Caco-2 (cell line): ENCODE data around the gene MAP4K3. TPM values are rescaled to one million over a fixed set of nuclear protein-coding genes. Genes with fewer than 3 reads are reported as not detected.

Experiments
- BruUV-seq: library from RNA; stranded (reverse); fragments of 400-500 nt; replicated peaks from 2 replicates; lab custom pipeline; 2021; lab: Mats Ljungman, UMichigan
- CTCF ChIA-PET: fragments of 300-600 bp; sonication (Branson Sonifier 250); formaldehyde crosslinking; loops from one replicate; lab custom pipeline; 2022; ENCODE audit warnings: antibody characterized with exemption; lab: Charles Lee
- POLR2A ChIA-PET: fragments of 300-600 bp; sonication (Branson Sonifier 250); formaldehyde crosslinking; loops from one replicate; lab custom pipeline; 2022; ENCODE audit warnings: antibody characterized with exemption; lab: Charles Lee
- DNase-seq, 2 experiments: peaks; one replicate each; pipeline versions ENCODE4 v3.0.0 to v3.0.0-alpha.2; 2020 to 2022
- H3K27me3 ChIP-seq: replicated peaks from 2 replicates; pipeline ENCODE4 v1.6.0; 2011; ENCODE audit warnings: low read length; ENCODE audit not compliant: control insufficient read depth, insufficient read depth
- H3K36me3 ChIP-seq: 2 replicates; pipeline ENCODE4 v1.5.1; 2011; ENCODE audit warnings: low read length; ENCODE audit not compliant: control insufficient read depth, insufficient read depth
- H3K4me1 ChIP-seq: fragments of 250-450 bp; sonication (Bioruptor Pico); 2 replicates; pipeline ENCODE4 v1.5.1; 2020; ENCODE audit warnings: mild to moderate bottlenecking
- H3K4me3 ChIP-seq: 2 replicates; pipeline ENCODE4 v1.5.1; 2011; ENCODE audit warnings: low read depth, mild to moderate bottlenecking, control low read depth, low read length
- H3K9me3 ChIP-seq: fragments of 250-450 bp; sonication (Bioruptor Pico); 2 replicates; pipeline ENCODE4 v1.5.1; 2020; ENCODE audit warnings: mild to moderate bottlenecking, moderate library complexity
- H3K27ac Mint-ChIP-seq: one replicate; pipeline ENCODE4 v1.8.0; 2022; ENCODE audit warnings: mixed read lengths; ENCODE audit not compliant: unreplicated experiment
- H3K27me3 Mint-ChIP-seq: one replicate; pipeline ENCODE4 v1.8.0; 2022; ENCODE audit warnings: mixed read lengths; ENCODE audit not compliant: insufficient read depth, unreplicated experiment
- H3K36me3 Mint-ChIP-seq: one replicate; pipeline ENCODE4 v1.8.0; 2022; ENCODE audit warnings: mild to moderate bottlenecking, mixed read lengths; ENCODE audit not compliant: insufficient read depth, unreplicated experiment
- H3K4me1 Mint-ChIP-seq: one replicate; pipeline ENCODE4 v1.8.0; 2022; ENCODE audit warnings: low read depth, mixed read lengths; ENCODE audit not compliant: unreplicated experiment
- H3K4me3 Mint-ChIP-seq: one replicate; pipeline ENCODE4 v1.8.0; 2022; ENCODE audit warnings: mild to moderate bottlenecking, moderate library complexity, mixed read lengths; ENCODE audit not compliant: unreplicated experiment
- H3K9me3 Mint-ChIP-seq: one replicate; pipeline ENCODE4 v1.8.0; 2022; ENCODE audit warnings: mixed read lengths; ENCODE audit not compliant: unreplicated experiment
- intact Hi-C: fragments of 100-400 bp; cut with micrococcal nuclease; formaldehyde crosslinking; loops from one replicate; pipeline ENCODE4 v1.10.0; 2022; ENCODE audit not compliant: unreplicated experiment
- total RNA-seq: library from RNA; stranded (reverse); gene quantifications from 2 replicates; pipeline ENCODE4 v1.2.3, GENCODE V29; 2022
- TF ChIP-seq, protein P1 (sequence below), 2 experiments: fragments of 200-600 bp in 1 of 2; IDR thresholded peaks; 1 replicate in 1 of 2; 2 replicates in 1 of 2; pipeline versions ENCODE4 v1.5.1 to v1.8.0; 2011 to 2022; ENCODE audit warnings: antibody characterized with exemption in 1 of 2, control low read depth in 1 of 2, inconsistent platforms in 1 of 2, low read depth in 1 of 2, low read length in 1 of 2, mild to moderate bottlenecking in 1 of 2, moderate library complexity in 1 of 2; ENCODE audit not compliant: insufficient read depth in 1 of 2, severe bottlenecking in 1 of 2, unreplicated experiment in 1 of 2

The MAP4K3 gene
- total RNA-seq, 1 experiment from 2014 or later: 46.1 TPM

DNA sequence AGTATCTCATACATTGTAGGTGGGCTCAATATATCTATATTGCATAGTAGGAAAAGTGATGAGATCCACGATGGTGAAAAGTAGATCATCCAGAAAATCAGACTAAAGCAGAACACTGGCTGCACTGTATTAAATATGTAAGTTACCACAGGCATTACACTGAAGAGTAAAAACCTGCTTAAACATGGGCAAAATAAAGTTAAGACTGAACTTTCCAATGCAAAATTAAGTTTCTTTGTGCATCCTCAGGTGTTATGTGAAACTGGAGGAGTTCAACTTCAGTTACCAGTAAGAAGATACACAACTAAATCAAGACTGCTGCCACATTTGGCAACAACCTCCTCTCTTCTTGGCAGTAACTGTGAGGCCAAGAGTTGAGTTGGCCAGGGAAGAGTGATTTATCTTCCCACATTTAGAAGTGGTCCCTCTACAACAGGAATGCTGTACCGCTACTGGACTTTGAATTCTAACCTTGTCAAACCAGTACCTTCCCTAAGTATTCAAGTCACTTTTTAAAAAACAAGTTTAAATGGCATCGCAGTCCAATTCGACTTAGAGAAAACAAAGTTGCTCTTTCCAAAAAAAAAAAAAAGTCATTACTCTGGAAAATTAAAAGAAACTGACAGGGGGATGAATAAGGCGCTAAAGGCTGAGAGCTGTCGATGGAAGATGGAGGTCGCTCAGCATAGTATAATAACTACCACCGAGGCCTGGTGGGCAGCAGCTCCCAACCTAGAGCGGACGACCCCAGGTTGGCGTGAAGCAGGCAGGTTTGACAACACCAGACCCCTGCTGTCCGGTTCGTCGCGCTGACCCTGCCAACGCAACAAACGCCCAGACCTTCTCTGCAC lies 1.1 kb downstream of the MAP4K3 start:
- POLR2A ChIA-PET: interaction anchor here (1.1 to 1.2 kb wide), 2 partner anchors 9 to 315 kb away, joined by 3 to 5 read pairs; partner anchors contain the start of gene SOS1
- peaks cover 42% of the 10 kb centered on the region for H3K4me1 ChIP-seq

DNA sequence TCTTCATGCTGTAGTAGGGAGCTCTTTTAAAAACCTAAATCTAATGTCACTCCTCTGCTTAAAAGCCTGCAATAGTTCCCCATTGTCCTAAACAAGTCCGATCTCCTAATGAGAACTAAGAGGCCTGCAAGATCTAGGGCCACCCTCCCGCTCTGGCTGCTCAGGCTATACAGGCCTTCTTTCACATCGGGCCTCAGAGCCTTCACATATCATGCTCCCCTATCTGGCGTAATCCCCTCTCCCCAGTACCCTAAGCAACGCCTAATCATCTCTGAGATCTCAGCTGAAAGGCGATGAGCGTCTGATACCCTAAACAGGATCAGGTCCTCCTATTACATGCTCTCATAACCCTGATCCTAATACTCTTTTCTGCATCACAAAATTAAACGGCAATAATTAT lies 1.9 kb downstream of the MAP4K3 start:
- H3K27me3 Mint-ChIP-seq: no peaks in the 10 kb centered on the region
- Histone ChIP-seq H3K9me3 (no peaks in the 10 kb centered on the region), H3K4me1 (peaks cover 42% of the 10 kb centered on the region), H3K4me3 (peak overlapping the region; percentile 86), H3K36me3 (no peaks in the 10 kb centered on the region), H3K27me3 (no peaks in the 10 kb centered on the region)
- no peaks in the 10 kb centered on the region for H3K9me3 Mint-ChIP-seq
- peaks cover 9% of the 10 kb centered on the region for H3K36me3 Mint-ChIP-seq
- ChIA-PET POLR2A (no interaction called here), CTCF (no interaction called here)
- peak overlapping the region; percentile 77 for H3K4me3 Mint-ChIP-seq
- no TSS peak for BruUV-seq
- TF ChIP-seq, protein P1, sequence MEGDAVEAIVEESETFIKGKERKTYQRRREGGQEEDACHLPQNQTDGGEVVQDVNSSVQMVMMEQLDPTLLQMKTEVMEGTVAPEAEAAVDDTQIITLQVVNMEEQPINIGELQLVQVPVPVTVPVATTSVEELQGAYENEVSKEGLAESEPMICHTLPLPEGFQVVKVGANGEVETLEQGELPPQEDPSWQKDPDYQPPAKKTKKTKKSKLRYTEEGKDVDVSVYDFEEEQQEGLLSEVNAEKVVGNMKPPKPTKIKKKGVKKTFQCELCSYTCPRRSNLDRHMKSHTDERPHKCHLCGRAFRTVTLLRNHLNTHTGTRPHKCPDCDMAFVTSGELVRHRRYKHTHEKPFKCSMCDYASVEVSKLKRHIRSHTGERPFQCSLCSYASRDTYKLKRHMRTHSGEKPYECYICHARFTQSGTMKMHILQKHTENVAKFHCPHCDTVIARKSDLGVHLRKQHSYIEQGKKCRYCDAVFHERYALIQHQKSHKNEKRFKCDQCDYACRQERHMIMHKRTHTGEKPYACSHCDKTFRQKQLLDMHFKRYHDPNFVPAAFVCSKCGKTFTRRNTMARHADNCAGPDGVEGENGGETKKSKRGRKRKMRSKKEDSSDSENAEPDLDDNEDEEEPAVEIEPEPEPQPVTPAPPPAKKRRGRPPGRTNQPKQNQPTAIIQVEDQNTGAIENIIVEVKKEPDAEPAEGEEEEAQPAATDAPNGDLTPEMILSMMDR (IDR thresholded peaks at IDR 0.05; ENCODE audit: insufficient read depth in 1 of 2, low read depth in 1 of 2, low read length in 1 of 2, severe bottlenecking in 1 of 2, unreplicated experiment in 1 of 2): no peak
- H3K4me1 Mint-ChIP-seq: peaks cover 49% of the 10 kb centered on the region
- DNase-seq: no peak
- peak overlapping the region; percentile 13 for H3K27ac Mint-ChIP-seq
- intact Hi-C loops: no loop called here

More for the DNA sequence above, 1.1 kb downstream of the MAP4K3 start:
- H3K27me3 Mint-ChIP-seq: no peaks in the 10 kb centered on the region
- no peaks in the 10 kb centered on the region for H3K9me3 Mint-ChIP-seq
- Histone ChIP-seq H3K4me3 (peak overlapping the region; percentile 86), H3K27me3 (no peaks in the 10 kb centered on the region), H3K9me3 (no peaks in the 10 kb centered on the region), H3K36me3 (no peaks in the 10 kb centered on the region)
- H3K27ac Mint-ChIP-seq: peak overlapping the region; percentile 81
- TF ChIP-seq, protein P1 (IDR thresholded peaks at IDR 0.05; ENCODE audit: insufficient read depth in 1 of 2, low read depth in 1 of 2, low read length in 1 of 2, severe bottlenecking in 1 of 2, unreplicated experiment in 1 of 2): no peak
- peaks cover 9% of the 10 kb centered on the region for H3K36me3 Mint-ChIP-seq
- peak in 1 of 2 experiments; percentile 44 for DNase-seq
- intact Hi-C loops: loop anchor here (1.0 to 2.0 kb wide), 4 partner anchors 33 to 132 kb away; no protein-coding TSS in a partner anchor
- CTCF ChIA-PET: no interaction called here
- H3K4me1 Mint-ChIP-seq: peaks cover 47% of the 10 kb centered on the region
- BruUV-seq: TSS peak; percentile 44
- peak overlapping the region; percentile 77 for H3K4me3 Mint-ChIP-seq

DNA sequence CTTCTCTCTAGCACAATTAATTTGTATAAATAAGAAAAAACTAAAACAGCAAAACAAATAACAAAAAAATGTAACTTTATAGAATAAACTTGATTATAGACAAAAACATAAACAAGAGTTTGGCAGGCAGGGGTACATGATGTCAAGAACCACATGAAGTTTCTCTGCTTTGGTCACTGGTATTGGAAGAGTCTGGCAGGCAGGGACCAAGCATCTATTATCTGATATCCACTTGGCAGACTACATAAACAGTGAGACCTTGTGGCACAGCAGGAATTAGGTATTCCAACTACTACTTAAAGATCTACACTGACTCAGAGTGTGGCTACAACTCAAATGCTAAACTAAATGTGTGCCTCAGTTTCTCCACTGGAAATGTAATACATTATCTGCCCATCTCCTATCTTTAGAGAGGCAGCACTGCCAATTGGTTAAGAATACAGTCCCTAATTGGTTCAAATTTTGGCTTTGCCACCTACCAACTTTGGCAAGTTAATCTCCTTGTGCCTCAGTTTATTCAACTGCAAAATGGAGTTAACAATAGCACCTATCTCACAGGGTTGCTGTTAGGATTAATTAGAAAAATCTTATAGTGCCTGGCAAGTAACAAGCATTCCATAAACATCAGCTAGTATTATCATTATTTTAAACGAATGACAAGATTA lies 2.7 kb downstream of the MAP4K3 start:
- Mint-ChIP-seq H3K27me3 (no peaks in the 10 kb centered on the region), H3K36me3 (peaks cover 9% of the 10 kb centered on the region), H3K4me3 (no peak overlapping the region), H3K9me3 (no peaks in the 10 kb centered on the region), H3K4me1 (peaks cover 50% of the 10 kb centered on the region), H3K27ac (no peak overlapping the region)
- TF ChIP-seq, protein P1 (IDR thresholded peaks at IDR 0.05; ENCODE audit: insufficient read depth in 1 of 2, low read depth in 1 of 2, low read length in 1 of 2, severe bottlenecking in 1 of 2, unreplicated experiment in 1 of 2): no peak
- Histone ChIP-seq H3K36me3 (no peaks in the 10 kb centered on the region), H3K27me3 (no peaks in the 10 kb centered on the region), H3K9me3 (no peaks in the 10 kb centered on the region), H3K4me1 (peaks cover 40% of the 10 kb centered on the region), H3K4me3 (no peak overlapping the region)
- DNase-seq: no peak
- intact Hi-C loops: no loop called here
- ChIA-PET POLR2A (no interaction called here), CTCF (no interaction called here)
- BruUV-seq: no TSS peak
